Uterus (tissue), 4 donors: ENCODE data around the gene KCNMB2. TPM values are rescaled to one million over a fixed set of nuclear protein-coding genes. Genes with fewer than 3 reads are reported as not detected.

Source experiments
- DNase-seq, 2 donors: peaks; one replicate each; pipeline ENCODE4 v3.0.0-alpha.2; 2019 to 2020
- H3K27ac ChIP-seq, 2 donors: fragments of 200-600 bp; sonication (generic); 1 replicate in 1 of 2; 2 replicates in 1 of 2; pipeline ENCODE4 v1.5.1; 2016 to 2018
- H3K27me3 ChIP-seq, 2 donors: fragments of 200-600 bp; sonication (generic); one replicate each; pipeline ENCODE4 v1.5.1; 2018 to 2019; ENCODE audit warnings: control low read depth in 1 of 2
- H3K36me3 ChIP-seq, 2 donors: fragments of 200-600 bp; sonication (generic); one replicate each; pipeline ENCODE4 v1.5.1; 2019; ENCODE audit warnings: control low read depth in 1 of 2
- H3K4me1 ChIP-seq, 2 donors: fragments of 200-600 bp; sonication (generic); one replicate each; pipeline ENCODE4 v1.5.1; 2018 to 2019; ENCODE audit warnings: control low read depth in 1 of 2
- H3K4me3 ChIP-seq, 2 donors: fragments of 200-600 bp; sonication (generic); 1 replicate in 1 of 2; 2 replicates in 1 of 2; pipeline ENCODE4 v1.5.1; 2018 to 2019; ENCODE audit warnings: mild to moderate bottlenecking in 1 of 2
- H3K9me3 ChIP-seq, 2 donors: fragments of 200-600 bp; sonication (generic); one replicate each; pipeline ENCODE4 v1.5.1; 2019; ENCODE audit warnings: control low read depth in 1 of 2
- POLR2A ChIP-seq, 2 donors: fragments of 450-650 bp; IDR thresholded peaks; one replicate each; pipeline ENCODE4 v1.6.1; 2016; ENCODE audit warnings: antibody characterized with exemption in 2 of 2, mild to moderate bottlenecking in 1 of 2, moderate library complexity in 1 of 2
- intact Hi-C: fragments of 100-400 bp; cut with DNase I; formaldehyde crosslinking; loops from one replicate; pipeline ENCODE4 v1.15.1; 2023; ENCODE audit warnings: low total_unique reads
- total RNA-seq, 4 donors: library from RNA; depleted of rRNA in 3 of 4; stranded (reverse); fragments of >200 nt in 3 of 4; gene quantifications; one replicate each; pipeline versions ENCODE4 v1.1.0 to v1.2.4, GENCODE V29; 2014 to 2023
- TF ChIP-seq, protein P1 (sequence below), 4 experiments: fragments of 200-600 bp in 2 of 4; fragments of 450-650 bp in 2 of 4; sonication (generic) in 2 of 4; IDR thresholded peaks; one replicate each; pipeline ENCODE4 v1.5.1; 2016 to 2019; ENCODE audit warnings: antibody characterized with exemption in 4 of 4, mild to moderate bottlenecking in 2 of 4, moderate library complexity in 1 of 4
- donor health status: DM: yes; HTN: yes; CAD: no.

Gene KCNMB2
- total RNA-seq, 4 donors from 2014 or later, result 0.29 to 12.7 (median 1.4) TPM

- no peaks in the 10 kb centered on the region for H3K4me1 ChIP-seq
- TF ChIP-seq, protein P1, sequence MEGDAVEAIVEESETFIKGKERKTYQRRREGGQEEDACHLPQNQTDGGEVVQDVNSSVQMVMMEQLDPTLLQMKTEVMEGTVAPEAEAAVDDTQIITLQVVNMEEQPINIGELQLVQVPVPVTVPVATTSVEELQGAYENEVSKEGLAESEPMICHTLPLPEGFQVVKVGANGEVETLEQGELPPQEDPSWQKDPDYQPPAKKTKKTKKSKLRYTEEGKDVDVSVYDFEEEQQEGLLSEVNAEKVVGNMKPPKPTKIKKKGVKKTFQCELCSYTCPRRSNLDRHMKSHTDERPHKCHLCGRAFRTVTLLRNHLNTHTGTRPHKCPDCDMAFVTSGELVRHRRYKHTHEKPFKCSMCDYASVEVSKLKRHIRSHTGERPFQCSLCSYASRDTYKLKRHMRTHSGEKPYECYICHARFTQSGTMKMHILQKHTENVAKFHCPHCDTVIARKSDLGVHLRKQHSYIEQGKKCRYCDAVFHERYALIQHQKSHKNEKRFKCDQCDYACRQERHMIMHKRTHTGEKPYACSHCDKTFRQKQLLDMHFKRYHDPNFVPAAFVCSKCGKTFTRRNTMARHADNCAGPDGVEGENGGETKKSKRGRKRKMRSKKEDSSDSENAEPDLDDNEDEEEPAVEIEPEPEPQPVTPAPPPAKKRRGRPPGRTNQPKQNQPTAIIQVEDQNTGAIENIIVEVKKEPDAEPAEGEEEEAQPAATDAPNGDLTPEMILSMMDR (IDR thresholded peaks at IDR 0.05), result no peak
- TF ChIP-seq POLR2A (IDR thresholded peaks at IDR 0.05), result no peak
Observed at GRCh38 chr3:178634975-178635374, 98.7 kb downstream of the KCNMB2 start.

DNA sequence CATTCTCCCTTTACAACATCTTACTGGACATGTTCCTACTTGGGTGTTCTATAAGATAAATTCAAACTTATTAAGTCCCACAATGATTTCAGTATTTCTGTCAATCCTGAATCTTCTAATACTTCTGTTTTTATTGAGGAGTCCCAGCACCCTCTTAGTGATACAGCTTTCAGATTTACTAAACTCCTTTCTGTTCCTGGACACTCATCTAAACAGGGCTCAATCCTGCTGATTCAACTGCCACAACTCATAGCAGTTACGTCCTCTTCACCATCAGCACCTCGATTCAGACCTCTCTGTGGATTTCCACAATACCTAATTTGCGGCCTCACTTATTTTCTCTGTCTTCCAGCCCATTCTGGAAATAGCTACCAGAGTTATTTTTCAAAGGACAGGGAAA is 101.6 kb downstream of the KCNMB2 start:
- no peaks in the 10 kb centered on the region for H3K4me1 ChIP-seq

More at GRCh38 chr3:178634975-178635374, 98.7 kb downstream of the KCNMB2 start:
- no peak overlapping the region for H3K4me3 ChIP-seq
- H3K36me3 ChIP-seq, result no peaks in the 10 kb centered on the region
- no peaks in the 10 kb centered on the region for H3K9me3 ChIP-seq
- intact Hi-C loops, result no loop called here
- H3K27me3 ChIP-seq, result no peaks in the 10 kb centered on the region
- no peak overlapping the region for H3K27ac ChIP-seq
- no peak for DNase-seq

DNA sequence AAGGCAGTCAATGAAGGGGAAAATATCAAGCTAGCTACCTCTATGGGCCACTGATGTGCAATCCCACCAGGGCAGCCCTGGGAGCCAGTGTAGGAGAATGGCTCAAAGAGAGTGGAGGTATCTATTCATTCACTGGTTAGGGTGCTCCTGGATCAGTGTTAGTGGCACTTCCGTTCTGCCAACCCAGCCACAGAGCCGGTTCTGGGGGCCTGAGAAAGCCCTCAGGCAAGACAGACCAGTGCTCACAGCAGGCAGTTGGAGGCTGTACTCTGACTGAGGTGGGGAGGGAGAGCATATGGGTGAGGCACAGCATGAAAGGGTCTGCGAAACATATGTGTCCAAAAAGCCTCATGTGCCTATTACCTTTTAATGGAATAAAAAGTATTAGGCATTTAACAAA is 109.3 kb downstream of the KCNMB2 start:
- intact Hi-C loops, result no loop called here
- Histone ChIP-seq H3K27ac (no peak overlapping the region), H3K4me3 (no peak overlapping the region), H3K9me3 (no peaks in the 10 kb centered on the region), H3K36me3 (no peaks in the 10 kb centered on the region), H3K4me1 (no peaks in the 10 kb centered on the region), H3K27me3 (no peaks in the 10 kb centered on the region)
- DNase-seq, result no peak
- TF ChIP-seq, protein P1 (IDR thresholded peaks at IDR 0.05), result no peak
- TF ChIP-seq POLR2A (IDR thresholded peaks at IDR 0.05), result no peak

More for the DNA sequence above, 101.6 kb downstream of the KCNMB2 start:
- no peak overlapping the region for H3K4me3 ChIP-seq
- TF ChIP-seq, protein P1 (IDR thresholded peaks at IDR 0.05), result no peak
- no peak for TF ChIP-seq POLR2A (IDR thresholded peaks at IDR 0.05)
- intact Hi-C loops, result no loop called here
- H3K27ac ChIP-seq, result no peak overlapping the region
- no peaks in the 10 kb centered on the region for H3K36me3 ChIP-seq
- no peaks in the 10 kb centered on the region for H3K27me3 ChIP-seq
- H3K9me3 ChIP-seq, result no peaks in the 10 kb centered on the region
- no peak for DNase-seq

GRCh38 chr3:178646186-178646862 is 110.1 kb downstream of the KCNMB2 start:
- H3K4me1 ChIP-seq, result no peaks in the 10 kb centered on the region
- no peak overlapping the region for H3K27ac ChIP-seq
- H3K36me3 ChIP-seq, result no peaks in the 10 kb centered on the region
- H3K27me3 ChIP-seq, result no peaks in the 10 kb centered on the region
- intact Hi-C loops, result no loop called here
- no peak for DNase-seq
- H3K4me3 ChIP-seq, result no peak overlapping the region
- TF ChIP-seq POLR2A (IDR thresholded peaks at IDR 0.05), result no peak
- TF ChIP-seq, protein P1 (IDR thresholded peaks at IDR 0.05), result no peak
- H3K9me3 ChIP-seq, result no peaks in the 10 kb centered on the region

DNA sequence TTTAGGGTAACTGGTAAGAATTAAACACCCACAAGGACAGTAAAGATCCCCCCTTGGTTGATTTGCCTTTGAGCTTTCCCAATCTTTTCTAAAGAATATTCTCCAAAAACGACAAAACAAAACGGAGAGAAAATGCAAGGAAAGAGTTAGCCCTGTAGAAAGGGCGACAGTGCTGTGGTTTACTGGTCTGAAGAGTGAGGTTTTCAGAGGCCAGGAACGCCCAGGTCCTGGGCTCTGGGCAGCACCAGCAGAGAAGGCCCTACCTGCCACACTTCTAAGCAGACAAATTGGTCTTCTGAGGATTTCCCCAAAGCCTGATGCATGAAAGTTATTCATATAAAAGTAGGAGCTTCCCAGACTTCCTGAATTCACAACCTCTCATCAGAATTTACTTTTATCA is 119.3 kb downstream of the KCNMB2 start:
- H3K9me3 ChIP-seq, result no peaks in the 10 kb centered on the region
- intact Hi-C loops, result no loop called here
- DNase-seq, result no peak
- no peaks in the 10 kb centered on the region for H3K36me3 ChIP-seq
- no peaks in the 10 kb centered on the region for H3K27me3 ChIP-seq
- no peaks in the 10 kb centered on the region for H3K4me1 ChIP-seq
- no peak for TF ChIP-seq POLR2A (IDR thresholded peaks at IDR 0.05)
- TF ChIP-seq, protein P1 (IDR thresholded peaks at IDR 0.05), result no peak
- H3K4me3 ChIP-seq, result no peak overlapping the region
- no peak overlapping the region for H3K27ac ChIP-seq
